NB4 (cell line): ENCODE results near the gene RAB8A.
A peak's percentile ranks its signal among the peaks of the same experiment; 100 is the strongest.
"Not testable (repeated sequence)": the region's sequence is repeated elsewhere in the genome, so short reads cannot be mapped to it uniquely, and the experiment has no call there.

ENCODE experiments used
- DNase-seq: peaks from one replicate; pipeline ENCODE4 v3.0.0; 2010; ENCODE audit warnings: low read depth
- H3K4me3 ChIP-seq: one replicate; pipeline ENCODE4 v1.5.1; 2011; ENCODE audit warnings: mild to moderate bottlenecking, low read depth, low read length, moderate library complexity
- CTCF ChIP-seq: IDR thresholded peaks from one replicate; pipeline ENCODE4 v1.5.1; 2012; ENCODE audit warnings: low read depth, low read length
- MAX ChIP-seq: IDR thresholded peaks from 2 replicates; pipeline ENCODE4 v1.6.1; 2011; ENCODE audit warnings: low read depth, low read length
- MYC ChIP-seq: IDR thresholded peaks from 2 replicates; pipeline ENCODE4 v1.6.1; 2011; ENCODE audit warnings: low read depth, low read length
- POLR2A ChIP-seq: IDR thresholded peaks from 2 replicates; pipeline ENCODE4 v1.6.1; 2011; ENCODE audit warnings: mild to moderate bottlenecking; ENCODE audit not compliant: insufficient read length; ENCODE audit errors: extremely low read depth

RAB8A gene

GRCh38 chr19:16077984-16078758 is 33.5 kb upstream of the RAB8A start:
- TF ChIP-seq POLR2A (no peak), MYC (no peak)
- DNase-seq = peak; percentile 47
- peak overlapping the region; percentile 89 for H3K4me3 ChIP-seq

- H3K4me3 ChIP-seq = peak overlapping the region; percentile 89
- peak; percentile 82 for TF ChIP-seq MYC
- TF ChIP-seq POLR2A = no peak
- TF ChIP-seq MAX = peak; percentile 83
- DNase-seq = peak; percentile 86
Measured at GRCh38 chr19:16078759-16079707, 32.7 kb upstream of the RAB8A start.

GRCh38 chr19:16084067-16084685 is 27.5 kb upstream of the RAB8A start:
- TF ChIP-seq POLR2A (no peak), CTCF (no peak), MAX (no peak), MYC (no peak)
- DNase-seq = peak; percentile 65
- H3K4me3 ChIP-seq = no peak overlapping the region

- H3K4me3 ChIP-seq = no peak overlapping the region
- TF ChIP-seq MAX = no peak
- DNase-seq = peak; percentile 84
Measured at GRCh38 chr19:16085115-16085514, 26.6 kb upstream of the RAB8A start.

- not testable (repeated sequence) for DNase-seq, H3K4me3 ChIP-seq
Measured at GRCh38 chr19:16087404-16087803, 24.3 kb upstream of the RAB8A start.

GRCh38 chr19:16087940-16088339 is 23.7 kb upstream of the RAB8A start:
- no peak for DNase-seq
- H3K4me3 ChIP-seq = no peak overlapping the region
- no peak for TF ChIP-seq MAX
- no peak for TF ChIP-seq MYC

- DNase-seq = no peak
- no peak for TF ChIP-seq POLR2A
- peak; percentile 11 for TF ChIP-seq CTCF
- no peak for TF ChIP-seq MAX
- no peak for TF ChIP-seq MYC
- no peak overlapping the region for H3K4me3 ChIP-seq
Measured at GRCh38 chr19:16088351-16089009, 23.2 kb upstream of the RAB8A start.
